ENCODE results near the gene AHNAK2.
"Not testable (repeated sequence)": the region's sequence is repeated elsewhere in the genome, so short reads cannot be mapped to it uniquely, and the experiment has no call there.

AHNAK2 gene

GRCh38 chr14:104971447-104972240 lies 6.5 kb downstream of the AHNAK2 start:
- no peak for DNase-seq

- no peak for DNase-seq
Measured at GRCh38 chr14:104970231-104971068, 7.7 kb downstream of the AHNAK2 start.

DNA sequence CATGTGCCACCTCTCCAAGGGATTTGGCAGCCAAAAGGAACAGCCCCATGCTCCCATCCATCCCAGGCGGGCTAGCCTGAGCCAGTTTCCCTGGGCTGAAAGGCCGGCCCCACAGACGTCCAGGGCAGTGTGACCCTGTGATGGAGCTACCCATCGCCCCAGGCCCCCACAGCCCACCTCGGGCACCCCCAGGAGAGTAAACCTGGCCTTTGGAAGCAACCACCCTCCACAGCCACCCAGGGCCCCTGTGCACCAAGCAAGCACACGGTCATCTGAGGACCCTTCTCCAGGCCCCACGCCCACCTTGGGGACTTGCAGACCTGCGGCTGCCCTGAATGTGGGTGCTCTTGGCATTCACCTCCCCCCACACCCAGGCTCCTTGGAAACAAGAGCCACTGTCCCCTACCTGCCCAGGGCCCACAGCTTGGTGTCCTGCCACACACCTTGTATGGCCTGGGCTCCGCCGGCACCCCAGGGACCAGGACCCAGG lies 8.4 kb downstream of the AHNAK2 start:
- DNase-seq = no peak

- no peak for DNase-seq
Measured at GRCh38 chr14:104968541-104969401, 9.4 kb downstream of the AHNAK2 start.

DNA sequence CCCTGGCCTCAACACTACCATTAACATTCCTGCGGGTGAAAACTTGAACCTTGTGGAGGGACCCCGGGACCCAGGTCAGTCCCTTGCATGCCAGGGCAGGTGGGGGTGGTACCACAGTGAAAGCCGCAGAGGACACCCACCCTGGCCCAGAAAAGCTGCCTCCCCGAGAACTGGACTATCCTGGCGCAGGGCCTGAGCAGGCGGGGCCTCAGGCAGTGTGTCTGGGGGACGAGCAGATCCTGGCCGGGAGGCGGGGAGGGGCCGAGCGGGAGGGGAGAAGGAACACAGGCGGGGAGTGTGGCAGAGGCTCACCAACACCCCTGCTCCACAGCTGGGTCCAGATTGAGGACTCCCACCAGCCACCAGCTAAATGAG lies 10.0 kb downstream of the AHNAK2 start:
- no peak for DNase-seq

- no peak for DNase-seq
Measured at GRCh38 chr14:104967386-104968152, 10.6 kb downstream of the AHNAK2 start.

- no peak for DNase-seq
Measured at GRCh38 chr14:104966981-104967385, 11.2 kb downstream of the AHNAK2 start.

DNA sequence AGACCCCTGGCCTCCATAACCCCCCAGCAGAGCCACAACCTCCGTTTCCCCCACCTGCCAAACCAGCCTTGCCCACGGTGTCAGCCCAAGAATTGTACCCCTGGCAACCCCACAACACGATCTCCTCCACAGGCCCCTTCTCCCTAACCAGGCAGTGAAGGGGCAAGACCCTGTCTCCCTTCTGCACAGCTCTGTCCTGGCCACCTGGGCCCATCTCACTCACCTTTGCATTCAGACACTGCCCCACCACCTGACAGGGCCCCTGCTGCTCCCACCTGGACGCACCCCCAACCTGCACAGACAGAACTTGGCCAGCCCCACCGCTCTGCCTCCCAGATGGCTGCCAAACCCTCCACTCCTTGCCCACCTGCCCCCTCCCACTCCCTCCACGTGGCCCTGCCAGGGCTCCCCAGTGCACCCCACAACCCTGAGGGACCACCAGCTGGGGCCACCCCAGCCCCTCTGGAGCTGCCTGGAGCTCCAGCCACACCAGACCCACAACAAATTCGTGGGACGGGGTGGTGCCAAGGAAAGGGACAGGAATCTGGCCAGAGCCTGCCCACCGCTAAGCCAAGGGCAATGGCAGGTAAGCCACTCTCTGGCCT lies 11.8 kb downstream of the AHNAK2 start:
- DNase-seq = no peak

- DNase-seq = no peak
Measured at GRCh38 chr14:104965561-104966231, 12.5 kb downstream of the AHNAK2 start.

- no peak for DNase-seq
Measured at GRCh38 chr14:104964546-104964945, 13.6 kb downstream of the AHNAK2 start.

DNA sequence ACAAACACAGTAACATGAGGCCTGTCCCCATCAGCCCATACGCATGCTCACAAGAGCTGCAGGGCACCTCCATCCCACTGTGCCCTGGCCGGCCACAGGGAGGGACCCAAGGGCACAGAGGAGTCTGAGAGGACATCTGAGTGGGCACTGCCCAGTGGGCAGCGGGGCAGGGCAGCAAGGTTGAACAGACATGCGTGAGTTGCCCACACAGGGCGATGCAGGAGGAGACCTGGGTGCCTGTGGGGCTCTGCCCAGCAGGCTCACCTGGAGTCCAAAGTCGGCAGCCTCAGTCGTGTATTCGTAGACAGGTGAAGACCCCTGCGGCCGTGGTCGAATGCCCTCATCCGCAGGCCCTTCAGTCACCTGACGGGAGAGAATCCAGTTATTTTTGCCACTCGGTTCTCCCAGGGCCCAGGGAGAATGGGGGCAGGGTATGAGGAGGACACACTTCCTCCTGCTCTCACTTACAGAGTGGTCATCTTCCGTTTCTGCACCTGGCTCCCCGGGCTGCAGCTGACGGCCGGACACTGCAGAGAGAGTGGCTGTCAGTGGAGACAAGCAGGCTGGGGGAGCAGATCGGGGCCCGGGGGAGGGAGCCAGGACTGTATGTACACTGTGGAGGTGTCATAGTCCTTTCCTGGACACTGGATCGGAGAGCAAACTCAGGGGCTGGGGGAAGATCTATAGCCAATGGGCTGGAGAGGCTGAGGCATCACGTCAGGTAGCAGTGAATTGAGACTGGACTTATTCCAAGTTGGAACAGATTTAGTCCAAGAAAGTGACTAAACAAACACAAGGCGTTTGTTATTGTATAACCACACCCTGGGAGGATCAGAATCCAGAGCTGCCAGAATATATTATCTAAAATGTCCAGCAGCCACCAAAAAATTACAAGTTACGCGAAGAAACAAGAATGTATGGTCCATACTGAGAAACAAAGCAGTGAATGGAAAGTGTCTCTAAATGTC lies 20.7 kb downstream of the AHNAK2 start:
- DNase-seq = no peak

DNA sequence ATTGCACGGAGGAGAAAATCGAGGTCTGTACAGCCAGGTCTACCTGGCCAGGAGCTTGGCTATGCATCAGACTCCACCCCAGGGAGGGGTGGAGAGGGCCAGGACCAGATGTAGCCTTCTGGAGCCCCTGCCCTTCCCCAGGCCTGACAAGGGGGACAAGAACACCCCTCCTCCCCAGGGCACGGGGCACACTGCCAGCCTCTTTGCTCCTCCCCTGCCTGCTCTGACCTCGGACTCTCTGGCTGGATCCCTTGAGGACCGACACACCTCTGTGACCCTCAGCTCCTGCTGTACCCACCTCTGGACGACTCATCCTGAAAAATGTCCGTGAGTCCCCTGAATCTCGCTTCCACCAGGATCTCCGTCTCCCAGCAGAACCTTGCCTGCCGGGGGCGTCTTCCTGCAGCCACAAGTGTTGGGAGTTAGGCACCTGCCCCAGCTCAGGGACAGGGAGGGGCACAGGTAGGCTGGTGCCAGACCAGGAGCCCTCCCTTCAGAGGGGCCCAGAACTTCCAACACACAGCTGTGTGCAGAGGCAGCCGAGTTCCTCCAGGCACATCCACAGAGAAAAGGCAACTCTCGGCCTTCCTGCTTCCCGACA lies 21.8 kb downstream of the AHNAK2 start:
- no peak for DNase-seq

DNA sequence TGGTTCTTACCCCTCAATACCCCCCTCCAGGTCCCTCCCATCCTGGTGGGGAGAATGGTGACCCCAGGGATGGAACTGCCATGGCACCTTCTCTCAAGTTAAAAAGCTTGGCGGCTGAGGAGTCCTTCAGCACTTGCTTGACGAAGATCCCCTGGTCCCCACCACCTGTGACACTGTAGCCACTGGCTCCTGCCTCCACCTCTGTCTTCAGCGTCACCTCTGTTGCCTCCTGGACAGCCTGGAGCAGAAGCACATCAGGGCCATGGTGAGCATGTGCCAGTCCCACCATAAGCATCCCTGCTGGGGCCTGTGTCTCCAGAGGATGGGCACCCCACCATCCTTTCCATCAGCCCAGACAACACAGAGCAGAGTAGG lies 22.8 kb downstream of the AHNAK2 start:
- no peak for DNase-seq

GRCh38 chr14:104954746-104955395 lies 23.3 kb downstream of the AHNAK2 start:
- no peak for DNase-seq

DNA sequence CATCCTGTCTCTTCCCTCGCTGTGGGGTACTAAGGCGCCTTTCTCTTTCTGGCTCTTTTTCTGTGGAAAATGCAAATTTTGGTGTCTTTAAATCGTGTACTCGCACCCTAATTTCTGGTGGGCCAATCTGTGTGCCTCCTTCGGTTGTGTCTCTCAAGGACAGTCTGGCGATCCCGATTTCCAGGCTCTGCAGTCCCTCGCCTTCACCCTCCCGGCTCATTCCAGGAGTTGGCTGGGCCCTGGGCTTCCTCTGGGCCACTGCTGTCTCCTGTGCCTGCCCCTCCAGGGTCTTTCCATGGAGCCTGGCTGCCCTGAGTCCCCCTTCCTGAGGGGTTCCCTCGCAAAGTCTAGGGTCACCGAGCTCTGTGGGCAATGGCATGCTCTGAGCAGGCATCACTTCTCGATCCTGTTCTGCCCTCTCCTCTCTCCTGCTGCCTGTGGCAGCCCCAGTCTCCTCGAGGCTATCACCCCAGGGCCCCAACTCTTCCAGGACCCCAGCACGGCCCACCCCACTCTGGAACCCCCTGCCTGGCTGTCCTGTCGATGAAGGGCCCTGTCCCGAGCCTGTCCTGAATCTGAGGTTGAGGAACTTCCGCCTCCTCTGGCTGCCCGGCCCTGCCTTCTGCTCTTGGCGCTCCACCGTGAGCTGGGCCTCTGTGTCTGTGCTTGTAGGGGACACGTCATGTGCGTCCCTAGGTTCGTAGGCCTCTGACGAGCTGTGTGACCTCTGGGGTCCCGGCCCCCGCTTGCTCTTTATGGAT lies 24.1 kb downstream of the AHNAK2 start:
- DNase-seq = no peak

DNA sequence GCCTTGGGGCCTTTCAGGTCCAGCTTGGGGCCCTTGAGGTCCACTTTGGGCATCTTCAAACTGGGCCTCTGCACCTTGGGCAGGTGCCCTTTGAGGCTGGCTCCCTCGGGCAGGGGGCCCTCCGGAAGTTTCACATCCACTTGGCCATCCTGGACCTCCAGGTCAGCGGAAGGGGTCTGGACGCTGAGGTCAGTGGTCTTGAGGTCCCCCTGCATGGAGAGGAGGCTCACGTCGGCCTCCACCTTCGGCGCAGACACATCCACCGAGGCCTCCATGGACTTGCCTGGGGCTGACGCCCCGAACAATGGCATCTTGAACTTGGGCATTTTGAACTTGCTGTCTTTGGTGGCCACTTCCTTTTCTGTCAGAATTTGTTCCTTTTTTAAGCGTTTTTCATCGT lies 25.1 kb downstream of the AHNAK2 start:
- no peak for DNase-seq

DNA sequence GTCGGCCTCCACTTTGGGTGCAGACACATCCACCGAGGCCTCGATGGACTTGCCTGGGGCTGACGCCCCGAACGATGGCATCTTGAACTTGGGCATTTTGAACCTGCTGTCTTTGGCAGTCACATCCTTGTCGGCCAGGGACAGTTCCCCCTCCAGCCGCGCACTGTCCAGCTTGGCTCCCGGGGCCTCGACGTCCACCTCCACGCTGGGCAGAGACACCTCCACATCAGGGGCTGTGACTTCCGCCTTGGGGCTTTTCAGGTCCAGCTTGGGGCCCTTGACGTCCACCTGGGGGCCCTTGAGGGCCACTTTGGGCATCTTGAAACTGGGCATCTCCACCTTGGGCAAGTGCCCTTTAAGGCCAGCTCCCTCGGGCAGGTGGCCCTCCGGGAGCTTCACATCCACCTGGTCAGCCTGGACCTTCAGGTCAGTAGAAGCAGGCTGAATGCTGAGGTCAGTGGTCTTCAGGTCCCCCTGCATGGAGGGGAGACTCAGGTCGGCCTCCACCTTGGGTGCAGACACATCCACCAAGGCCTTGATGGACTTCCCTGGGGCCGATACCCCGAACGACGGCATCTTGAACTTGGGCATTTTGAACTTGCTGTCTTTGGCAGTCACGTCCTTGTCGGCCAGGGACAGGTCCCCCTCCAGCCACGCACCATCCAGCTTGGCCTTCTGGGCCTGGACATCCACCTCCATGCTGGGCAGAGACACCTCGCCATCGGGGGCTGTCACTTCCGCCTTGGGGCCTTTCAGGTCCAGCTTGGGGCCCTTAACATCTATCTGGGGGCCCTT lies 26.1 kb downstream of the AHNAK2 start:
- DNase-seq = not testable (repeated sequence)
